Astrocyte (in vitro differentiated cells and primary cell): Measurements from ENCODE around the gene RUVBL2.

Experiments used
- CTCF ChIP-seq: IDR thresholded peaks from 2 replicates; pipeline ENCODE4 v1.5.1; 2011; ENCODE audit warnings: low read depth, mild to moderate bottlenecking, inconsistent platforms, low read length, moderate library complexity; ENCODE audit not compliant: insufficient read depth
- EZH2 ChIP-seq: IDR thresholded peaks from 2 replicates; pipeline ENCODE4 v1.6.1; 2012; ENCODE audit warnings: mild to moderate bottlenecking, low read length, inconsistent platforms; ENCODE audit not compliant: insufficient read depth

- TF ChIP-seq CTCF (no peak), EZH2 (no peak)
Observed at GRCh38 chr19:48953990-48954594, 39.6 kb upstream of the RUVBL2 start.
